A673 (cell line): Measurements from ENCODE around the gene SLC20A1. TPM values are rescaled to one million over a fixed set of nuclear protein-coding genes. Genes with fewer than 3 reads are reported as not detected.

Experiments
- BruUV-seq: library from RNA; stranded (reverse); fragments of 400-500 nt; replicated peaks from 2 replicates; lab custom pipeline; 2021; lab: Mats Ljungman, UMichigan
- CTCF ChIA-PET: fragments of 300-600 bp; sonication (Branson Sonifier 250); formaldehyde crosslinking; loops from one replicate; lab custom pipeline; 2022; ENCODE audit warnings: antibody characterized with exemption; lab: Charles Lee
- POLR2A ChIA-PET: fragments of 300-600 bp; sonication (Branson Sonifier 250); formaldehyde crosslinking; loops from one replicate; lab custom pipeline; 2022; ENCODE audit warnings: antibody characterized with exemption; ENCODE audit not compliant: low non-redundant PET; lab: Charles Lee
- DNase-seq: peaks from one replicate; pipeline ENCODE4 v3.0.0-alpha.2; 2015; ENCODE audit warnings: low spot score
- H3K27ac ChIP-seq: fragments of 200-600 bp; sonication (generic); 2 replicates; pipeline ENCODE4 v1.5.1; 2016; ENCODE audit warnings: mixed run types, low read depth, mild to moderate bottlenecking, mixed read lengths, antibody characterized with exemption, low read length; ENCODE audit not compliant: poor library complexity, severe bottlenecking
- H3K27me3 ChIP-seq: fragments of 200-600 bp; sonication (generic); replicated peaks from 2 replicates; pipeline ENCODE4 v1.6.1; 2017; ENCODE audit warnings: mixed run types, low read depth, mild to moderate bottlenecking, mixed read lengths, antibody characterized with exemption, low read length; ENCODE audit not compliant: insufficient read depth, poor library complexity
- H3K36me3 ChIP-seq: fragments of 200-600 bp; sonication (generic); 2 replicates; pipeline ENCODE4 v1.6.1; 2016; ENCODE audit warnings: mixed run types, mild to moderate bottlenecking, mixed read lengths, antibody characterized with exemption, low read length; ENCODE audit not compliant: insufficient read depth, poor library complexity, severe bottlenecking
- H3K4me1 ChIP-seq: fragments of 200-600 bp; sonication (generic); 2 replicates; pipeline ENCODE4 v1.6.1; 2017; ENCODE audit warnings: mixed run types, mild to moderate bottlenecking, mixed read lengths, antibody characterized with exemption, low read length; ENCODE audit not compliant: insufficient read depth, poor library complexity, severe bottlenecking
- H3K4me3 ChIP-seq: fragments of 200-600 bp; sonication (generic); 2 replicates; pipeline ENCODE4 v1.5.1; 2016; ENCODE audit warnings: low read depth, mixed run types, mild to moderate bottlenecking, mixed read lengths, low read length; ENCODE audit not compliant: poor library complexity, severe bottlenecking
- H3K9me3 ChIP-seq: fragments of 200-600 bp; sonication (generic); 2 replicates; pipeline ENCODE4 v1.6.1; 2016; ENCODE audit warnings: mixed run types, low read depth, mild to moderate bottlenecking, mixed read lengths, antibody characterized with exemption, low read length; ENCODE audit not compliant: poor library complexity, severe bottlenecking
- EZH2 ChIP-seq: fragments of 200-600 bp; sonication (generic); IDR thresholded peaks from 2 replicates; pipeline ENCODE4 v1.6.1; 2017; ENCODE audit warnings: borderline replicate concordance, low read depth, mild to moderate bottlenecking, mixed read lengths, antibody characterized with exemption, low read length; ENCODE audit not compliant: poor library complexity, severe bottlenecking
- intact Hi-C: fragments of 100-400 bp; cut with micrococcal nuclease; formaldehyde crosslinking; loops from one replicate; pipeline ENCODE4 v1.10.0; 2022; ENCODE audit not compliant: unreplicated experiment
- total RNA-seq: library from RNA; stranded (reverse); gene quantifications from 2 replicates; pipeline ENCODE4 v1.2.3, GENCODE V29; 2021
- TF ChIP-seq, protein P1 (sequence below): fragments of 300-800, 200-600 bp; sonication (generic); conservative IDR thresholded peaks from 2 replicates; pipeline ENCODE4 v1.5.1; 2017; ENCODE audit warnings: low read depth, mild to moderate bottlenecking, antibody characterized with exemption, low read length, moderate library complexity, mixed read lengths

SLC20A1 gene
- total RNA-seq, 1 experiment from 2014 or later = 148 TPM

DNA sequence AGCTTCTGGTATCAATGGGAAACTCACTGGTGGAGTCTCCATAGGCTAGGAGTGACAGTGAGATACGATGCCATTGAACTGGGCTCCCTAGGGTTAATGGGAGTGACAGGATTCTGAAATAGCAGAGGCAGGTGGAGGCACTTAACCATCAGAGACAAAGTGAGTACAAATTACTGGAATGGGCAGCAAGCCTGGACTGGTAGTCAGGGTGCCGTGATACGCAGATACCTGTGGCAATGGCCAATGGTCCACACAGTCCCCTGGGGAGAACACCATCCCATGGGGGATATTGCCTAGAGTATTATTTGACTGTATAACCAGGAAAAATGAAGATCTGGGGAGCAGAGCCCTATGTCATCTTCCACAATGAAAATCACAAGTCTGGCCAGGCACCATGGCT, 44.0 kb upstream of the SLC20A1 start:
- H3K9me3 ChIP-seq = no peaks in the 10 kb centered on the region
- ChIA-PET POLR2A (no interaction called here), CTCF (interaction anchor here (0.7 kb wide), 1 partner anchor 19 kb away, joined by 8 read pairs; no protein-coding TSS in a partner anchor)
- peaks cover 6% of the 10 kb centered on the region for H3K4me1 ChIP-seq
- H3K4me3 ChIP-seq = no peak overlapping the region
- H3K36me3 ChIP-seq = no peaks in the 10 kb centered on the region
- no TSS peak for BruUV-seq
- intact Hi-C loops = no loop called here
- no peak for TF ChIP-seq EZH2
- TF ChIP-seq, protein P1, sequence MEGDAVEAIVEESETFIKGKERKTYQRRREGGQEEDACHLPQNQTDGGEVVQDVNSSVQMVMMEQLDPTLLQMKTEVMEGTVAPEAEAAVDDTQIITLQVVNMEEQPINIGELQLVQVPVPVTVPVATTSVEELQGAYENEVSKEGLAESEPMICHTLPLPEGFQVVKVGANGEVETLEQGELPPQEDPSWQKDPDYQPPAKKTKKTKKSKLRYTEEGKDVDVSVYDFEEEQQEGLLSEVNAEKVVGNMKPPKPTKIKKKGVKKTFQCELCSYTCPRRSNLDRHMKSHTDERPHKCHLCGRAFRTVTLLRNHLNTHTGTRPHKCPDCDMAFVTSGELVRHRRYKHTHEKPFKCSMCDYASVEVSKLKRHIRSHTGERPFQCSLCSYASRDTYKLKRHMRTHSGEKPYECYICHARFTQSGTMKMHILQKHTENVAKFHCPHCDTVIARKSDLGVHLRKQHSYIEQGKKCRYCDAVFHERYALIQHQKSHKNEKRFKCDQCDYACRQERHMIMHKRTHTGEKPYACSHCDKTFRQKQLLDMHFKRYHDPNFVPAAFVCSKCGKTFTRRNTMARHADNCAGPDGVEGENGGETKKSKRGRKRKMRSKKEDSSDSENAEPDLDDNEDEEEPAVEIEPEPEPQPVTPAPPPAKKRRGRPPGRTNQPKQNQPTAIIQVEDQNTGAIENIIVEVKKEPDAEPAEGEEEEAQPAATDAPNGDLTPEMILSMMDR = no peak
- no peak overlapping the region for H3K27ac ChIP-seq
- H3K27me3 ChIP-seq = no peaks in the 10 kb centered on the region
- DNase-seq = no peak

DNA sequence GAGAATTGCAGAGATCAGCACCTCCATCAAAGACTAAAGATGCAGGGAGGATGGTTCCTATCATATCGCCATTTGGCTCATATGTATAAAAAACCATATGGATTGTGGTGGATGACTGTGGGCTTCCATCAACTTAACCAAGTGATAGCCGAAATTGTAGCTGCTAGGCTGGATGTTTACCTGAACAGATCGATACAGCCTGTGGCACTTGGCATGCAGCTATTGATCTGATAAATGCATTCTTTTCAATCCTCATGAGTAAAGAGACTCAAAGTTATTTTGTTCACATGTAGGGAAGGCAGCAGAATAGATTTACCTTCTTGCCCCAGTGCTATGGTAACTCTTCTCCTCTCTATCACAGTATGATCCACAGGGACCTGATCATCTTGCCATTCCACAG, 42.8 kb upstream of the SLC20A1 start:
- intact Hi-C loops = no loop called here
- no peak overlapping the region for H3K27ac ChIP-seq
- no peaks in the 10 kb centered on the region for H3K27me3 ChIP-seq
- TF ChIP-seq, protein P1 = no peak
- TF ChIP-seq EZH2 = no peak
- no peak for DNase-seq
- H3K4me1 ChIP-seq = peaks cover 6% of the 10 kb centered on the region
- no peaks in the 10 kb centered on the region for H3K36me3 ChIP-seq
- no peaks in the 10 kb centered on the region for H3K9me3 ChIP-seq
- no TSS peak for BruUV-seq
- no peak overlapping the region for H3K4me3 ChIP-seq
- ChIA-PET POLR2A (no interaction called here), CTCF (no interaction called here)

DNA sequence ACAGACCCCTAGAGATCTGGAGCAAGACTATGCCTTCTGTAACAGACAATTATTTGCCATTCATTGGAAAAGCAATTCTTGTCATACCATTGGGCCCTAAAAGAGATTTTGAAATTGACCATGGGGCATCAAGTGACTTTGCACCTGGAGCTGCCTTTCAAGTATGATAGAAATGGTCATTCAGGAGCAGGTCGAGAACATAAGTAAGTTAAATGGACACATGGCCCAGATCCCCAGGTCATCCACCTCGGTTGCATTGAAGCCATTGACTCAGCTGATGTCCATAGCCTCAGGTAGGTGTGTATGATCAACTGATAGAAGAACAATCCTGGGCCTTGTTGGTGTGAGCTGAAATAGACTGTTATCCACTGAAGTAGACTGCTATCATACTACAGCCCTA, 42.0 kb upstream of the SLC20A1 start:
- intact Hi-C loops = no loop called here
- H3K36me3 ChIP-seq = no peaks in the 10 kb centered on the region
- BruUV-seq = no TSS peak
- ChIA-PET POLR2A (no interaction called here), CTCF (no interaction called here)
- H3K9me3 ChIP-seq = no peaks in the 10 kb centered on the region
- H3K4me3 ChIP-seq = no peak overlapping the region
- H3K27me3 ChIP-seq = no peaks in the 10 kb centered on the region
- peaks cover 6% of the 10 kb centered on the region for H3K4me1 ChIP-seq
- H3K27ac ChIP-seq = no peak overlapping the region
- no peak for DNase-seq
- TF ChIP-seq EZH2 = no peak
- TF ChIP-seq, protein P1 = no peak
